GM12878 (cell line): Measurements from ENCODE around the gene ZBTB4. TPM values are rescaled to one million over a fixed set of nuclear protein-coding genes. Genes with fewer than 3 reads are reported as not detected.
A peak's percentile ranks its signal among the peaks of the same experiment; 100 is the strongest.

ENCODE experiments used
- ATAC-seq: fragments of 200-7000 bp; cut with Tn5 transposase; 3 replicates; pipeline ENCODE4 v1.9.1; 2020; ENCODE audit warnings: mild to moderate bottlenecking, moderate library complexity
- BruUV-seq: library from RNA; stranded (reverse); fragments of 400-500 nt; replicated peaks from 2 replicates; lab custom pipeline; 2021; lab: Mats Ljungman, UMichigan
- CTCF ChIA-PET: fragments of 300-600 bp; sonication (Branson Sonifier 250); formaldehyde crosslinking; extraction: SDS; loops from one replicate; lab custom pipeline; 2021; ENCODE audit warnings: inconsistent platforms; lab: Yijun Ruan, JAX
- POLR2A ChIA-PET: fragments of 350-600 bp; formaldehyde crosslinking; extraction: SDS; loops from one replicate; lab custom pipeline; 2021; ENCODE audit warnings: inconsistent platforms; lab: Charles Lee
- RAD21 ChIA-PET: fragments of 300-600 bp; sonication (Branson Sonifier 250); formaldehyde crosslinking; loops from one replicate; lab custom pipeline; 2023; ENCODE audit warnings: antibody characterized with exemption; ENCODE audit not compliant: unreplicated experiment; lab: Charles Lee
- SMC1A ChIA-PET: fragments of 300-600 bp; sonication (Branson Sonifier 250); formaldehyde crosslinking; loops from one replicate; lab custom pipeline; 2023; ENCODE audit not compliant: unreplicated experiment, uncharacterized antibody; lab: Charles Lee
- DNase-seq: peaks from one replicate; pipeline ENCODE4 v3.0.0-alpha.2; 2011; ENCODE audit warnings: low read depth, low spot score
- FAIRE-seq: peaks from 3 replicates; lab custom pipeline; 2011; peaks lifted over from hg19 to GRCh38; lab: Jason Lieb, UNC
- H2AFZ ChIP-seq: 2 replicates; pipeline ENCODE4 v1.6.0; 2011; ENCODE audit warnings: low read depth, low read length, control low read depth; ENCODE audit not compliant: control insufficient read depth
- H3K27ac ChIP-seq: 2 replicates; pipeline ENCODE4 v1.5.1; 2011; ENCODE audit warnings: control low read depth; ENCODE audit not compliant: control insufficient read depth, insufficient read depth
- H3K27me3 ChIP-seq, 2 experiments: replicated peaks in 1 of 2; 2 replicates each; pipeline versions ENCODE4 v1.6.0 to v1.6.1; 2011; ENCODE audit warnings: low read length in 1 of 2; ENCODE audit not compliant: control insufficient read depth in 2 of 2, insufficient read depth in 2 of 2
- H3K36me3 ChIP-seq, 2 experiments: 2 replicates each; pipeline ENCODE4 v1.5.1; 2011; ENCODE audit warnings: low read length in 1 of 2; ENCODE audit not compliant: control insufficient read depth in 2 of 2, insufficient read depth in 2 of 2
- H3K4me1 ChIP-seq: 2 replicates; pipeline ENCODE4 v1.6.1; 2011; ENCODE audit warnings: mild to moderate bottlenecking, low read length, moderate library complexity, mixed read lengths; ENCODE audit not compliant: control insufficient read depth, insufficient read depth
- H3K4me2 ChIP-seq: 2 replicates; pipeline ENCODE4 v1.6.0; 2011; ENCODE audit warnings: control low read depth; ENCODE audit not compliant: control insufficient read depth, insufficient read depth
- H3K4me3 ChIP-seq: fragments of 200-600 bp; sonication (generic); 2 replicates; pipeline ENCODE4 v1.5.1; 2016
- H3K79me2 ChIP-seq: 2 replicates; pipeline ENCODE4 v1.6.0; 2011; ENCODE audit warnings: low read length; ENCODE audit not compliant: control insufficient read depth, insufficient read depth
- H3K9ac ChIP-seq: 2 replicates; pipeline ENCODE4 v1.8.0; 2011; ENCODE audit warnings: low read length, control low read depth, mixed read lengths; ENCODE audit not compliant: control insufficient read depth, insufficient read depth
- H3K9me3 ChIP-seq: replicated peaks from 3 replicates; pipeline ENCODE4 v1.5.1; 2011; ENCODE audit warnings: mild to moderate bottlenecking, low read length; ENCODE audit not compliant: control insufficient read depth, insufficient read depth
- H4K20me1 ChIP-seq: 2 replicates; pipeline ENCODE4 v1.6.0; 2011; ENCODE audit not compliant: control insufficient read depth, insufficient read depth
- BMI1 ChIP-seq: fragments of 450-650 bp; IDR thresholded peaks from 2 replicates; pipeline ENCODE4 v1.6.1; 2016; ENCODE audit warnings: mild to moderate bottlenecking, moderate library complexity, borderline replicate concordance
- MYC ChIP-seq: IDR thresholded peaks from 2 replicates; pipeline ENCODE4 v1.6.1; 2011; ENCODE audit warnings: mild to moderate bottlenecking, low read length, moderate library complexity, inconsistent platforms; ENCODE audit not compliant: insufficient read depth, insufficient replicate concordance, insufficient read length, severe bottlenecking
- PAX8 ChIP-seq: fragments of 450-650 bp; IDR thresholded peaks from 2 replicates; pipeline ENCODE4 v1.6.1; 2017; ENCODE audit warnings: mild to moderate bottlenecking, moderate library complexity
- WGBS: methylation state at CpG from one replicate; pipeline ENCODE4 v1.1.6; 2016; ENCODE audit warnings: low lambda C conversion rate; ENCODE audit not compliant: insufficient replicate concordance, insufficient coverage; ENCODE audit errors: missing lambda C conversion rate; 5-methylcytosine and 5-hydroxymethylcytosine counted together
- in situ Hi-C: fragments of 300-500 bp; cut with MboI; formaldehyde crosslinking; loops from 9 replicates; pipeline ENCODE4 v1.14.3; 2018; ENCODE audit warnings: mixed read lengths
- intact Hi-C: fragments of 100-400 bp; cut with micrococcal nuclease; formaldehyde crosslinking; loops from one replicate; pipeline ENCODE4 v1.14.2; 2022; ENCODE audit not compliant: unreplicated experiment
- polyA plus RNA-seq, 11 experiments: library from polyadenylated mRNA; depleted of rRNA in 4 of 11; unstranded in 6 of 11; stranded (reverse) in 5 of 11; fragments of >200 nt; fragmentation: Nextera tagmentation in 4 of 11; fragmentation: Illumina TruSeq in 1 of 11; extraction: Ambion mirVana in 4 of 11; extraction: Trizol in 1 of 11; gene quantifications; 1 replicate in 1 of 11; 2 replicates in 10 of 11; pipeline versions ENCODE4 v1.2.1 to v1.2.3, GENCODE V29; 2011 to 2016; ENCODE audit warnings: inconsistent platforms in 2 of 11, missing spikeins in 2 of 11, low read depth in 1 of 11
- total RNA-seq, 4 experiments: library from RNA; depleted of rRNA in 3 of 4; stranded (reverse); fragments of >200 nt in 3 of 4; fragmentation: Illumina TruSeq in 1 of 4; extraction: Trizol in 1 of 4; gene quantifications; 2 replicates each; pipeline versions ENCODE4 v1.2.1 to v1.2.3, GENCODE V29; 2013 to 2021
- TF ChIP-seq, protein P1 (sequence below): fragments of 450-650 bp; IDR thresholded peaks from 2 replicates; pipeline ENCODE4 v1.6.1; 2017; ENCODE audit warnings: mild to moderate bottlenecking, moderate library complexity

Gene ZBTB4
- total and polyA plus RNA-seq, 10 of the 15 experiments (the other 5 are each of a cell fraction or from before 2014, with no cell fraction given) = 2.0 to 14.9 (median 6.9) TPM

DNA sequence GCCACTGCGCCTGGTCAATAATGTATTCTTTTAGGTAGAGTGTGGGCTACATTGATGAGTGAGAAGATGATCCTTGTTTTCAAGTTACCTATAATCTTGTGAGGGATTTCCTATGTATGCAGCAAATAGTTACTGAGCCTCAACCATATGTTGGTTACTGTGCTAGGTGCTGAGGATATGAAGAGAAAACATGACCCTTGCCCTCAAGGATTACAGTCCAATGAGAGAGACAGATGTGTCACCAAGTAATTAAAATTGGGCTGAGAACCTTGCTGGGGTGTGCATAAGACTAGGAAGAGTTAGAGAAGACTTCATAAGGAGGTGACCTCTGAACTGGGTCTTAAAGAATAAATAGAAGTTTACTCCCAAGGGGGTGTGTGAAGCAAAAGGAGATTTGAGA is 12.2 kb upstream of the ZBTB4 start (continued):
- TF ChIP-seq, protein P1, sequence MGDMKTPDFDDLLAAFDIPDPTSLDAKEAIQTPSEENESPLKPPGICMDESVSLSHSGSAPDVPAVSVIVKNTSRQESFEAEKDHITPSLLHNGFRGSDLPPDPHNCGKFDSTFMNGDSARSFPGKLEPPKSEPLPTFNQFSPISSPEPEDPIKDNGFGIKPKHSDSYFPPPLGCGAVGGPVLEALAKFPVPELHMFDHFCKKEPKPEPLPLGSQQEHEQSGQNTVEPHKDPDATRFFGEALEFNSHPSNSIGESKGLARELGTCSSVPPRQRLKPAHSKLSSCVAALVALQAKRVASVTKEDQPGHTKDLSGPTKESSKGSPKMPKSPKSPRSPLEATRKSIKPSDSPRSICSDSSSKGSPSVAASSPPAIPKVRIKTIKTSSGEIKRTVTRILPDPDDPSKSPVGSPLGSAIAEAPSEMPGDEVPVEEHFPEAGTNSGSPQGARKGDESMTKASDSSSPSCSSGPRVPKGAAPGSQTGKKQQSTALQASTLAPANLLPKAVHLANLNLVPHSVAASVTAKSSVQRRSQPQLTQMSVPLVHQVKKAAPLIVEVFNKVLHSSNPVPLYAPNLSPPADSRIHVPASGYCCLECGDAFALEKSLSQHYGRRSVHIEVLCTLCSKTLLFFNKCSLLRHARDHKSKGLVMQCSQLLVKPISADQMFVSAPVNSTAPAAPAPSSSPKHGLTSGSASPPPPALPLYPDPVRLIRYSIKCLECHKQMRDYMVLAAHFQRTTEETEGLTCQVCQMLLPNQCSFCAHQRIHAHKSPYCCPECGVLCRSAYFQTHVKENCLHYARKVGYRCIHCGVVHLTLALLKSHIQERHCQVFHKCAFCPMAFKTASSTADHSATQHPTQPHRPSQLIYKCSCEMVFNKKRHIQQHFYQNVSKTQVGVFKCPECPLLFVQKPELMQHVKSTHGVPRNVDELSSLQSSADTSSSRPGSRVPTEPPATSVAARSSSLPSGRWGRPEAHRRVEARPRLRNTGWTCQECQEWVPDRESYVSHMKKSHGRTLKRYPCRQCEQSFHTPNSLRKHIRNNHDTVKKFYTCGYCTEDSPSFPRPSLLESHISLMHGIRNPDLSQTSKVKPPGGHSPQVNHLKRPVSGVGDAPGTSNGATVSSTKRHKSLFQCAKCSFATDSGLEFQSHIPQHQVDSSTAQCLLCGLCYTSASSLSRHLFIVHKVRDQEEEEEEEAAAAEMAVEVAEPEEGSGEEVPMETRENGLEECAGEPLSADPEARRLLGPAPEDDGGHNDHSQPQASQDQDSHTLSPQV = no peak

DNA sequence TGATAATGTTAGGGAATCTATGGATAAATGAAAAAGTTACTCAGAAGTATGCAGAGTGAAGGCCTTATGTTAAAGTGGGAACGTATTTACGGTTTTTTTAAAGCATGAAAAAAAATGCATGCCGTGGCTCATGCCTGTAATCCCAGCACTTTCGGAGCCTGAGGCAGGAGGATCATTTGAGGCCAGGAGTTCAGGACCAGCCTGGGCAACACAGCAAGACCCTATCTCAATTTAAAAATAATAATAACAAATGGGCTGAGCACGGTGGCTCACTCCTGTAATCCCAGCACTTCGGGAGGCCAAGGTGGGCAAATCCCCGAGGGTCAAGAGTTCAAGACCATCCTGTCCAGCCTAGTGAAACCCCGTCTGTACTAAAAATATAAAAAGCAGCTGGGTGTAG is 10.7 kb upstream of the ZBTB4 start:
- Histone ChIP-seq H3K27ac (no peak overlapping the region), H3K9ac (no peak overlapping the region), H3K9me3 (no peaks in the 10 kb centered on the region), H2AFZ (no peak overlapping the region), H3K79me2 (peaks cover 89% of the 10 kb centered on the region), H3K36me3 (peaks cover 0 to 13% of the 10 kb centered on the region in 2 experiments; a peak in 3 of 4 replicates), H4K20me1 (peaks cover 15% of the 10 kb centered on the region), H3K27me3 (no peaks in the 10 kb centered on the region), H3K4me3 (peak overlapping the region; percentile 30; the same call in 1 of the 2 replicates), H3K4me2 (peak overlapping the region; percentile 48; the same call in 1 of the 2 replicates), H3K4me1 (no peaks in the 10 kb centered on the region)
- ChIA-PET SMC1A (interaction anchor here (0.9 to 1.2 kb wide), 4 partner anchors 15 to 197 kb away, joined by 3 to 4 read pairs (median 3); partner anchors contain the start of gene TP53), CTCF (interaction anchor here (1.2 to 2.2 kb wide), 6 partner anchors 19 to 134 kb away, joined by 3 to 10 read pairs (median 4); partner anchors contain the start of gene TMEM102), RAD21 (no interaction called here), POLR2A (interaction anchor here (0.8 to 1.0 kb wide), 2 partner anchors 10 to 11 kb away, joined by 3 to 4 read pairs; no protein-coding TSS in a partner anchor)
- TF ChIP-seq BMI1 (no peak), MYC (no peak), PAX8 (no peak)
- in situ Hi-C loops (no loop called here), intact Hi-C loops (no loop called here)
- ATAC-seq = no peak
- DNase-seq = no peak
- 93% methylated on average over 8 of the region's 8 CpGs for WGBS
- no peak for FAIRE-seq
- BruUV-seq = no TSS peak
